SK-N-SH (cell line): ENCODE data around the gene PTMS. TPM values are rescaled to one million over a fixed set of nuclear protein-coding genes. Genes with fewer than 3 reads are reported as not detected.
A peak's percentile ranks its signal among the peaks of the same experiment; 100 is the strongest.

Experiments used
- CTCF ChIA-PET: fragments of 300-600, 350-600 bp; formaldehyde crosslinking; extraction: SDS; loops from one replicate; lab custom pipeline; 2021; lab: Yijun Ruan, JAX
- POLR2A ChIA-PET: fragments of 350-600 bp; sonication (Branson Sonifier 250); formaldehyde crosslinking; extraction: SDS; loops from one replicate; lab custom pipeline; 2020; ENCODE audit warnings: antibody characterized with exemption, inconsistent platforms; lab: Yijun Ruan, JAX
- DNase-seq: peaks from one replicate; pipeline ENCODE4 v3.0.0; 2012
- H2AFZ ChIP-seq: fragments of 200-600 bp; sonication (generic); 2 replicates; pipeline ENCODE4 v1.8.1; 2016; ENCODE audit warnings: antibody characterized with exemption, mild to moderate bottlenecking, low read depth
- H3F3A ChIP-seq: fragments of 200-600 bp; sonication (generic); replicated peaks from 2 replicates; pipeline ENCODE3; 2016; ENCODE audit warnings: antibody characterized with exemption, mild to moderate bottlenecking; ENCODE audit not compliant: insufficient read depth
- H3K27ac ChIP-seq, 2 experiments: fragments of 200-500 bp in 1 of 2; fragments of 200-600 bp in 1 of 2; sonication (Bioruptor generic) in 1 of 2; sonication (generic), shearing (Covaris generic) in 1 of 2; 2 replicates each; pipeline versions ENCODE4 v1.5.1 to v1.6.1; 2014 to 2016; ENCODE audit warnings: low read depth in 2 of 2, inconsistent platforms in 1 of 2, low read length in 1 of 2, mild to moderate bottlenecking in 1 of 2, mixed read lengths in 1 of 2
- H3K27me3 ChIP-seq: fragments of 200-600 bp; sonication (generic), shearing (Covaris generic); 2 replicates; pipeline ENCODE4 v1.6.1; 2016; ENCODE audit warnings: mixed run types; ENCODE audit not compliant: insufficient read depth
- H3K36me3 ChIP-seq, 2 experiments: fragments of 200-500 bp in 1 of 2; fragments of 200-600 bp in 1 of 2; sonication (Bioruptor generic) in 1 of 2; sonication (generic) in 1 of 2; replicated peaks in 1 of 2; 2 replicates each; pipeline versions ENCODE3 to v1.5.1; 2014 to 2016; ENCODE audit warnings: low read length in 1 of 2, mild to moderate bottlenecking in 1 of 2; ENCODE audit not compliant: insufficient read depth in 2 of 2, control insufficient read depth in 1 of 2
- H3K4me1 ChIP-seq, 2 experiments: fragments of 200-500 bp in 1 of 2; fragments of 200-600 bp in 1 of 2; sonication (Bioruptor generic) in 1 of 2; sonication (generic), shearing (Covaris generic) in 1 of 2; 2 replicates each; pipeline versions ENCODE4 v1.5.1 to v1.6.1; 2014 to 2016; ENCODE audit warnings: low read depth in 1 of 2, low read length in 1 of 2, mixed run types in 1 of 2; ENCODE audit not compliant: insufficient read depth in 2 of 2, control insufficient read depth in 1 of 2
- H3K4me2 ChIP-seq: fragments of 200-600 bp; sonication (generic), shearing (Covaris generic); 2 replicates; pipeline ENCODE4 v1.6.1; 2017; ENCODE audit warnings: mixed run types
- H3K4me3 ChIP-seq, 2 experiments: fragments of 200-500 bp in 1 of 2; fragments of 200-600 bp in 1 of 2; sonication (Bioruptor generic) in 1 of 2; sonication (generic), shearing (Covaris generic) in 1 of 2; 2 replicates each; pipeline versions ENCODE4 v1.5.1 to v1.8.1; 2014 to 2016; ENCODE audit warnings: low read depth in 2 of 2, inconsistent platforms in 1 of 2, low read length in 1 of 2, mild to moderate bottlenecking in 1 of 2, mixed read lengths in 1 of 2, moderate library complexity in 1 of 2
- H3K79me2 ChIP-seq: fragments of 200-600 bp; sonication (generic); 2 replicates; pipeline ENCODE4 v1.8.1; 2017; ENCODE audit warnings: mild to moderate bottlenecking; ENCODE audit not compliant: insufficient read depth
- H3K9ac ChIP-seq: fragments of 200-600 bp; sonication (generic); 2 replicates; pipeline ENCODE4 v1.6.1; 2017; ENCODE audit warnings: mixed run types
- H3K9me2 ChIP-seq: fragments of 200-600 bp; sonication (generic); 2 replicates; pipeline ENCODE4 v1.6.1; 2017; ENCODE audit warnings: mixed run types
- H3K9me3 ChIP-seq: fragments of 200-600 bp; sonication (generic); 2 replicates; pipeline ENCODE4 v1.6.1; 2017; ENCODE audit warnings: mixed run types, mild to moderate bottlenecking, moderate library complexity
- H4K20me1 ChIP-seq: fragments of 200-600 bp; sonication (generic); 2 replicates; pipeline ENCODE4 v1.6.1; 2017; ENCODE audit warnings: mild to moderate bottlenecking, mixed run types; ENCODE audit not compliant: insufficient read depth
- CTCF ChIP-seq: fragments of 200-600 bp; sonication (generic); IDR thresholded peaks from 2 replicates; pipeline ENCODE4 v1.6.1; 2017; ENCODE audit warnings: antibody characterized with exemption, mild to moderate bottlenecking, moderate library complexity
- EP300 ChIP-seq, 2 experiments: IDR thresholded peaks; 2 replicates each; pipeline versions ENCODE4 v1.4.0 to v1.6.1; 2012; ENCODE audit warnings: borderline replicate concordance in 1 of 2, low read depth in 1 of 2, low read length in 1 of 2
- FOSL2 ChIP-seq: IDR thresholded peaks from 2 replicates; pipeline ENCODE4 v1.4.0; 2012; ENCODE audit warnings: low read depth, mild to moderate bottlenecking, moderate library complexity, borderline replicate concordance
- FOXJ3 ChIP-seq: sonication (generic); formaldehyde crosslinking; IDR thresholded peaks from 2 replicates; pipeline ENCODE4 v1.5.1; 2020; ENCODE audit warnings: mild to moderate bottlenecking, missing genetic modification reagents
- FOXM1 ChIP-seq: IDR thresholded peaks from 2 replicates; pipeline ENCODE4 v1.4.0; 2012; ENCODE audit warnings: low read depth, mild to moderate bottlenecking
- GABPA ChIP-seq: IDR thresholded peaks from 2 replicates; pipeline ENCODE4 v1.4.0; 2012; ENCODE audit warnings: low read depth, mild to moderate bottlenecking
- GATA2 ChIP-seq: sonication (generic); formaldehyde crosslinking; IDR thresholded peaks from 2 replicates; pipeline ENCODE4 v1.5.0; 2020; ENCODE audit warnings: mild to moderate bottlenecking, missing genetic modification reagents
- MXI1 ChIP-seq: IDR thresholded peaks from 2 replicates; pipeline ENCODE4 v1.6.1; 2012; ENCODE audit warnings: mild to moderate bottlenecking, low read depth, low read length, improper control_type of control experiment
- PBX3 ChIP-seq: IDR thresholded peaks from 2 replicates; pipeline ENCODE4; 2012
- RAD21 ChIP-seq: IDR thresholded peaks from 2 replicates; pipeline ENCODE4 v1.6.1; 2012; ENCODE audit warnings: mild to moderate bottlenecking, low read length
- REST ChIP-seq: IDR thresholded peaks from 2 replicates; pipeline ENCODE4 v1.6.1; 2012; ENCODE audit warnings: mild to moderate bottlenecking, low read depth, low read length, moderate library complexity
- SIN3A ChIP-seq: IDR thresholded peaks from 2 replicates; pipeline ENCODE4 v1.6.1; 2012; ENCODE audit warnings: low read depth, mild to moderate bottlenecking, low read length, moderate library complexity, borderline replicate concordance
- SMC3 ChIP-seq: IDR thresholded peaks from 2 replicates; pipeline ENCODE4 v1.6.1; 2012; ENCODE audit warnings: low read depth, low read length, improper control_type of control experiment
- TAF1 ChIP-seq: IDR thresholded peaks from 2 replicates; pipeline ENCODE4 v1.6.1; 2012; ENCODE audit warnings: low read depth, mild to moderate bottlenecking, low read length, moderate library complexity, borderline replicate concordance
- TCF12 ChIP-seq: IDR thresholded peaks from 2 replicates; pipeline ENCODE4 v1.4.0; 2012
- USF2 ChIP-seq: fragments of 150-350 bp; IDR thresholded peaks from 2 replicates; pipeline ENCODE4 v1.6.1; 2017; ENCODE audit warnings: antibody characterized with exemption, low read length, low read depth, borderline replicate concordance
- YY1 ChIP-seq: IDR thresholded peaks from 2 replicates; pipeline ENCODE4 v1.4.0; 2012; ENCODE audit warnings: low read depth, mild to moderate bottlenecking
- WGBS: methylation state at CpG from one replicate; pipeline ENCODE4 v1.1.6; 2017; ENCODE audit warnings: low lambda C conversion rate; 5-methylcytosine and 5-hydroxymethylcytosine counted together
- polyA plus RNA-seq, 3 experiments: library from polyadenylated mRNA; depleted of rRNA; stranded (reverse); fragments of >200 nt; gene quantifications; 2 replicates each; pipeline ENCODE4 v1.2.3, GENCODE V29; 2012

PTMS gene
- polyA plus RNA-seq, 1 of the 3 experiments (the other 2 are of a cell fraction), result 661 TPM

GRCh38 chr12:6766651-6767349, 637 bp downstream of the PTMS start:
- H4K20me1 ChIP-seq, result peaks cover 40% of the 10 kb centered on the region
- H3F3A ChIP-seq, result peaks cover 22% of the 10 kb centered on the region
- H3K9ac ChIP-seq, result peak overlapping the region; percentile 90
- H2AFZ ChIP-seq, result no peak overlapping the region
- under 1% methylated on average over 18 of the region's 88 CpGs for WGBS
- no peak for TF ChIP-seq EP300 (IDR thresholded peaks at IDR 0.05; ENCODE audit: borderline replicate concordance in 1 of 2, low read depth in 1 of 2, low read length in 1 of 2)
- TF ChIP-seq GATA2, result no peak
- TF ChIP-seq SMC3, result peak; percentile 37; the same call in 1 of the 2 replicates
- peak; percentile 63 for TF ChIP-seq CTCF
- no peak for TF ChIP-seq GABPA
- no peak for TF ChIP-seq TCF12
- 0 out of 2 replicates have a peak, but pooled peaks have one; percentile 4 for TF ChIP-seq REST
- no peak for TF ChIP-seq PBX3
- peak; percentile 79; the same call in 1 of the 2 replicates for TF ChIP-seq SIN3A
- TF ChIP-seq FOXM1, result no peak
- TF ChIP-seq TAF1, result peak; percentile 34; the same call in 1 of the 2 replicates
- TF ChIP-seq USF2, result no peak
- TF ChIP-seq FOSL2, result no peak
- no peak for TF ChIP-seq YY1
- TF ChIP-seq RAD21, result peak; percentile 40; the same call in 1 of the 2 replicates
- TF ChIP-seq MXI1, result no peak; the same call in none of the 2 replicates
- no peak for TF ChIP-seq FOXJ3 (CRISPR knock-in tag)
- no peaks in the 10 kb centered on the region for H3K9me3 ChIP-seq
- H3K27ac ChIP-seq, result peak overlapping the region; percentile 8 to 95; a peak in 3 of 4 replicates
- H3K9me2 ChIP-seq, result no peaks in the 10 kb centered on the region
- peaks cover 15 to 19% of the 10 kb centered on the region in 2 experiments for H3K36me3 ChIP-seq
- H3K4me1 ChIP-seq, result peaks cover 22 to 54% of the 10 kb centered on the region in 2 experiments
- peaks cover 40% of the 10 kb centered on the region for H3K79me2 ChIP-seq
- peak overlapping the region; percentile 96 for H3K4me2 ChIP-seq
- POLR2A ChIA-PET, result interaction anchor here (0.6 to 4.8 kb wide), 14 partner anchors 11 to 159 kb away, joined by 3 to 89 read pairs (median 5); partner anchors contain the start of genes CDCA3, COPS7A, GPR162 and MLF2
- CTCF ChIA-PET, result interaction anchor here (0.6 to 15.2 kb wide), 31 partner anchors 11 to 216 kb away, joined by 3 to 343 read pairs (median 4); partner anchors contain the start of genes CD4, COPS7A, GPR162 and MLF2
- DNase-seq, result peak; percentile 86
- H3K4me3 ChIP-seq, result peak overlapping the region; percentile 82 to 93
- no peaks in the 10 kb centered on the region for H3K27me3 ChIP-seq
